HG03457 (cell line): Measurements from ENCODE around the gene BNC2.
"Not testable (repeated sequence)": the region's sequence is repeated elsewhere in the genome, so short reads cannot be mapped to it uniquely, and the experiment has no call there.

Experiments
- ATAC-seq: cut with Tn5 transposase; IDR thresholded peaks from one replicate; pipeline ENCODE4 v1.9.1; 2021; ENCODE audit warnings: moderate number of reproducible peaks; ENCODE audit not compliant: unreplicated experiment

Gene BNC2

DNA sequence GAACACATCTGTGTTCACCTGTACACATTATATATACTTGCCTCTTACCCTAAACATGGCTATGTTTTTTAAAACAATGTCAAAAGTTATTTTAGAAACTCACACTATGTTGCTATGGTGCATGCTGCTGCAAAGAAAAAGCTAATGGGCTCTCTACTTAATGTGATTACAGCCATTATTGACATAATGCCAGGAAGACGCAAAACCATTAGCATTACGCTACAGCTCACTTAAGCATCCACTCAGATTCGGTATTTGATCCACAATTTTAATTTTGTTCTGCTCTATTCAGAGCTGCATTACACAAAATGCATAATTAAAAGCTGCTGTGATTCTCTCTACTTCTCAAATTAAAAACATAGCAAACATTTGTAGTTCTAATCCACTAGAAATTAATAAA, 395.2 kb downstream of the BNC2 start:
- no peak for ATAC-seq

DNA sequence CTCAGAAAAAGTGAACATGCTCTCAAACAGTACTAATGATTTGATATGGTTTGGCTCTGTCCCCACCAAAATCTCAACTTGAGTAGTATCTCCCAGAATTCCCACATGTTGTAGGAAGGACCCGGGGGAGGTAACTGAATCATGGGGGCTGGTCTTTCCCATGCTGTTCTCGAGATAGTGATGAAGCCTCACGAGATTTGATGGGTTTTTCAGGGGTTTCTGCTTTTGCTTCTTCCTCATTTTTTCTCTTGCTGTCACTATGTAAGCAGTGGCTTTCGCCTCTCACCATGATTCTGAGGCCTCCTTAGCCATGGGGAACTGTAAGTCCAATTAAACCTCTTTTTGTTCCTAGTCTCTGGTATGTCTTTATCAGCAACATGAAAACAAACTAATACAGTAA, 401.3 kb downstream of the BNC2 start:
- ATAC-seq, result no peak

DNA sequence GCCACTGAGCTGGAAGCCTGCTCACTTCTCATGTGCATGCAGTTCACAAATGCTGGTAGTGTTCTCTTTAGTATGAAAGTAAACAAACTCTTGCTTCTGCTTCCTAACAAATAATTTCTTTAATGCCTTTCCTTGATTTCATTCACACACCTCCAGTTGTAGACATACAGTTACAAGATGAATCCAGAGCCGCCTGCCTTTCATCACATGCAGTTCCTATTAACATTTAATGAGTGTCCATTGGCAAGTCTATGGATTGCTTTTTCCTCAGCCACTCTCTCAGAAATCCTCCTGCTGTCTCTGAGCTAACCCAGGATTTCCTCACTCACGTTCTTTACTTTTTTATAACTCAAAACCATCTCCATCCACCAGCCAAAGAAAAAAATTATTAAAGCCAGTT, 408.6 kb downstream of the BNC2 start:
- ATAC-seq, result no peak

DNA sequence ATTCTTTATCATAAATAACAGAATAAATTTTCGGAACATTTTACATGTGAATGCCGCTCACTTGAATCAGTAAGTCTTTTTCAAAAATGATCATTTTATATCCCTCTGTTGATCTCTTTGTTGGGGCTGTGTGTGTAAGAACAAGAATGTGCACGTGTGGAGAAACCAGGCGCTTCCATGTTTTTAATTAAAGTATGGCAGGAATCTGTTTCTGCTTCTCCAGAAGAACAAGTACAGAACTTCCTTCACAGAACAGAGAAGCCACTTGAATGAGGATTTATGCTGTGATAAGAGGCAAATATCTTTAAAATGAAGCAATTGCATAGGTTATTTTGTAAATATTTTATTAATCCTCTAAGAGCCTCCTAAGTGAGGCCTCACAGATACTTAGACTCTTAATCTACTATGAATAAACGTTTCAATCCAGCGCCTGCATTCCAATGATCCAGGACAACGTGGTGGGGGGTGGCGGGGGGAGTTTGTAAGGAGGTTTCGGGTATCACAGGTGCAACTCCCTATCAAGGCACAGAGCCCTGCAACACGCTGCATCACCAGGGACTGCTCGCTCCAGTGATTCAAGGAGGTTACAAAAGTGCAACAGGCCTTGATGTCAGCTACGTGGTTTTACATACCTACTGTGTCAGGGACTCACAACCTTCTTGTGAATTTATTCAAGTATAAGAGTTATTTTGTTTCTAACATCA, 409.2 kb downstream of the BNC2 start:
- ATAC-seq, result no peak

DNA sequence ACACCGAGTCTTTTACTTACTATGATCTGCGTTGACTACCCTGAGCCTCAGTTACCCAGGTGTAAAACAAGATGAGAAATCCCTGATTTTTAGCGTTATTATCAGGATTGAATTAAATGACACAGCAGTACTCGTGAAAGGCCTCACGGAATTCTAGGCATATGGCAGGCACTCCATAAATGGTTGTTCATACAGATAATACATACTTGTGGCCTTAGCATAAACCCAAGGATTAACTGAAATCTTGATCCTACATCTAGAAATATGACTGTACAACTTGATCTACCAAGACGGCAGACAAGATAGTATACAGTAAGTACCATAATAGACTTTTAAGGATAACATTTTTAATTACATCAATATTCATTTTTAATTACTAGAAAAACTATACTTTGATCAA, 409.8 kb downstream of the BNC2 start:
- ATAC-seq, result no peak

DNA sequence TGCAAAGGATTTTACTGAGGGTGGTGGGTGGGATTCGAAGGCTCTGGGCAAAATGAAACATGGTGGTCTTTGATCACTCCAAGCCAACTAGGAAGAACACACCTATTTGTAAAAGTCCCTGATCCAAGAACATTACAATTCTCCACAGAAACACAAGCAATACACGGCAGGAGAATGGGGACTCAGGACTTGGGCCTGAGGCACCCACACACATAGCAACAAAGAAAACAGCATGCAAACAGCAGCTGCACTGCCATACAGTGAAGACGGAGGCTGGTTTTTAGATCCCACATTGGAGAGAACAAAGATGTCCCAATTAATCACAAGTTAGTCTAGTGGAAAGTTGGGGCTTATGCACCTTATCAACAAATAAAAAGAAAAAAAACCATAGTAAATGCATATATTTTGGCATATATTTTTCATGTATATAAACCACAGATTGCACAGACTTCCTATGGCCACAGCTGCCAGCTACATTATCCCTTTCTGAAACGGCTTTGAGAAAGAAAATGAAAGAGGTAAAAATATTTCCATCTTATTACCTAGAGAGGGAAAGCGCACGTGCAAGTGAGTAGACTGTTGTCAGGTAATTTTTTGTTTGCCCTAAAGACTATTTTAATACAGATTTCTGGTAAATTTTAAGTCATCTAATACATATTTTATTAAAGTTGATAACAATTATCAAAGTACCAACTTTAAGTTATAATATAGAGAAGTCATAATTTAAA, 410.9 kb downstream of the BNC2 start:
- ATAC-seq, result no peak

DNA sequence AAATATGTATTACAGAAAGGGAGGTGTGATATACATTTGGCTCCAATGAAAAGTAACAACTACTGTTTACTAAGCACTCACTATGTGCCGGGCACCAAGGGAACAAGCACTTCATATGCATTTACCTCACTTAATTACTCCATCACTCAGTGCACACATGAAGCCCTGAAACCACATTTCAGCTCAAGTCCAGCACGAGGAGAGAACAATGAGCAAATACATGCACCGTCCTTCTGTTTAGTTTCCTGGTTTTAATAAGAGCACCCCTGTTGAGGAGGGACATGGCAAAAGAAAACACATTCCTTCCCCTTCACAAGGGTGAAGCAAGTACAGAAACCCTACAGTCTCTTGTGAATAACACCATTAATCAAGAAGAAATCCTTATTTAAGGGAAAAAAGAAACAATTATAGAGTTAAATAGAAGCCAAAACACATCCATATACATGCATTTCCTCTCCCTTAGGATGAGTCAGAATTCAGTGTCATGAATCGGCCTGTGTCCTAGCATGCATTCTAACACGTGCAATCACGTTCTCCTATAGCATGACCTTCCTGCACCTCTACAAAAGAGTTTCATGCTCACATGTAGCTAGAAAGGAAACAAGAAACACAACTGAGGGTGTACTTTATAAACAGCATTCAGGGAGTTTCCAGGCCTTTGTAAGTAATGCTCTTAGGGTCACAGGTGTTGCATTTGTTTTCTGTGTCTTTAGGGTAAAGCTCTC, 411.6 kb downstream of the BNC2 start:
- ATAC-seq, result no peak

DNA sequence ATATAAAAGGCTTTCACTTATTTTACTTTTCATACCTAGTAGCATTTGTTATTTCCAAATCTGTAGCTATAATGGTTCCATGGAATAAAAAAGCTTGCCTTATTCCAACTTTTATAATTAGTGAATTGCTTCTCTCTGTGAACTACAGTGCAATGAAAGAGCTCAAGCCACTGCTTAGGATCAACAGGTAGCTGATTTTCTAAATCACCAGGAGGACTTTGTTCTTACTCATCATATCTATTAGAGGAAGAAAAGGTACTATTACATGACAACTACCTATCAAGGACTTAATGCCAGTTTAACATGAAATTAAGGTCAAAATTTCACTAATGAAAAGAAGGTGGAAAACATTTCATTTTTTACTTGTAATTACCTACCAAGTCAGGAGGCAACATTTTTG, 414.6 kb downstream of the BNC2 start:
- ATAC-seq, result no peak

DNA sequence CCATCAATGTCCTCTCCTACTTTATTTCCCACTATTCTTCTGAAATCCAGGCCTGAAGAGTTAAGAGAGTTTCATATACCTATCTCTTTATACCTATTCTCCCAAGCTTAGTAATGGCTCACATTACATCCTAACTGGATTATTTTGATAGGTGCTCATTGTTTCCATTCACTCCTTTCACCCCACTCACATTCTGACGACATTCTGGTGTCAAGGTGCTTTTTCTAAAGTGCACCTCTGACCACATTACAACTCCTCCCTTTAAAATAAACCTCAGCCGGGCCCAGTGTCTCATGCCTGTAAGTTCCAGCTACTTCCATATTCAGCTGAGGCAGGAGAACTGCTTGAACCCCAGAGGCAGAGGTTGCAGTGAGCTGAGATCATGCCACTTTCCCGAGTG, 417.1 kb downstream of the BNC2 start:
- ATAC-seq, result no peak

DNA sequence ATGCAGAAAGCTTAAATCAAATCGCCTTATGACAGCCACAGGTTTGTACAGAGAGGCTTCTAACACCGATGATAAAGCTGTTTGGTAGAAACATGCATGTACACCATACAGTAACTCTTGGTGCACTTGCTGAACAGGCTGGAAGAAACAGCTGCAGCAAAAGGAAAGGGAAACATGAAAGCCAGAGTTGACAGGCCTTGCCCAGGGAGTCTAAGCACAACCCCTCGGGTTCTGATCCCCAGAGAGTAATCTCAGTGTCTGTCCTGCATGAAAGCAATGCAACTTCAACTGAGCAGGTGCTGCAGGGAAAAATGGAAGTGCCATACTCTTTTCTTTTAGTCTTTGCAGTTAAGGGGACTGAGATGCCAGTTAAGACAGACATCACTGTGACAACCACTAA, 419.9 kb downstream of the BNC2 start:
- no peak for ATAC-seq

DNA sequence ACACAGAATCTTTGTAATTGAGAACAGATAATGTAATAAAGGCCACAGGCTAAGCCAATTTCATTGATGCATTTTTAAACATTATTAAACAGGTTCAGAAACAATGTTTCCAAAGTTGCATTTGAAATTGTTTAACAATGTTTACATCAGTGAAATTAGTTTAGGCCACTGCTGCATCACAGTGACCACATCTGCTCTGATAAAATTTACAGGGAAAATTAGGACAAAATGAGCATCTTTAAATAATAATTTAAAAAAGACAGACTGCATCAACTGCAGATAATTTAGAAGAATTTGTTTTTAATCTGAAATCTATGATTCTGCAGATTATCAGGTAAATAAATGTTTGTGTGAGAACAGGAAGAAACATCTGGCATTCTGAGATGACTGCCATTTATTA, 420.4 kb downstream of the BNC2 start:
- no peak for ATAC-seq

DNA sequence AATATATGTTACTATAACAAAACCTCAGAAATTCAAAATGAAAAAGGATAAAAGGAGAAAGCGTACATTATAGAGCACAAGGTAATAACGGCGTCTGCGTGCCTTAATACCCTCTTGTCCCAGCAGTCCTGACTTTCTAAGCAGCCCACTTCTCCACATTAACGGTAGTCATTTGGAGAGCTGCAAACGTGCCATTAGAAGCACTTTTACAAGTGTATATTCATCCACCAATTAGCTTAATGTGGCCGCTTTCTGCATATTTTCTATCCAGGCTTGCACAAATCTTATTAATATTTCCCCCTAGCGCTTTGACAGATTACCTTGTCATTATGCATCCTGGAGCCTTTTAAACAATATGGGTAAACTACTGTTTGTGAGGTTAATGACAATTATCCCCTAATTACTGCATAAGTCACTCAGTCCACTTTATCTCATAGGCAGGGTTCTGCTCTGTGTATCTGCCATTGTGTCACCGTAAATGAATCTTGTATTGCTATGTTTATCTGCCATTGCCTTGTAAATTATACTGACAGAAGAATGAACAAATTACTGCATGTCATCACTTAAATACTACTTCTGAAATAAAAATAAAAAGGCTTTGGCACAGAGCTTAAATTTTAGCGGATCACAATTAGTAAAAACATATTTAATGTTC, 421.3 kb downstream of the BNC2 start:
- ATAC-seq, result no peak

DNA sequence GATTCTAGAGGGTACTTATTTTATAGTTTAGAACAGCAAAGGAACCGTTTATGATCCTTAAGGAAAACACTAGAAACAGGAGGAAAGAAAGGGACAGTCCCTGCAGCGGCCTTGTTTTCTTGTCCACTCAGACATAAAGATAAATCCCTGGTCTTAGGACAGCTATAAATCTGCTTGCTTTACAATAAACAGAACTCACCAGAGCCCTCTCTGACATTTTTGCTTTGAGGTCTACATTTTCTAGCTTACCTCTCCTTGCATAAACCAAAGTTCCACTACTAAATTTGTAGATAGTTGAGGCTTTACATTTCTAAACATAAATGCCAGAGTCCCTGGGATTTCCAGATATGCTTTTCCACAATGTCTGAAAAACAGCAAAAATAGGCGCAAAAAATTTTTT, 422.5 kb downstream of the BNC2 start:
- no peak for ATAC-seq

DNA sequence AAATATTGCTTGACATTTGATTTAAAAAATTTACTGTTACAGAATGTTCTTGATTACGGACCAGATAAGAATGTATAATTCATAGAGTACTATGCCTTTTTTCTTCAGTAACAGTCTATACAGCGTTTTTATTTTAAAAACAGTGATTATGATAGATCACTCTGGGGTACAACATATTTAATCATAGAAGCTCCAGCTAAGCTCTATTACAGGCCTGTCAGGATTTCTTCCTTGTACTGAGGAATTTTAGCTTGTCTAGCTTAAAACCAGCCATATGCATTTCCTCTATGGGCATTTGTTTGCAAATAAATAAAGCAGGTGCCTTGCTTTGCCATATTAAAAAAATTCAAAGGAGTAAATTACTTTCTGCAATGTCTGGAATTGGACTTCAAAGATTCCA, 423.8 kb downstream of the BNC2 start:
- ATAC-seq, result no peak

DNA sequence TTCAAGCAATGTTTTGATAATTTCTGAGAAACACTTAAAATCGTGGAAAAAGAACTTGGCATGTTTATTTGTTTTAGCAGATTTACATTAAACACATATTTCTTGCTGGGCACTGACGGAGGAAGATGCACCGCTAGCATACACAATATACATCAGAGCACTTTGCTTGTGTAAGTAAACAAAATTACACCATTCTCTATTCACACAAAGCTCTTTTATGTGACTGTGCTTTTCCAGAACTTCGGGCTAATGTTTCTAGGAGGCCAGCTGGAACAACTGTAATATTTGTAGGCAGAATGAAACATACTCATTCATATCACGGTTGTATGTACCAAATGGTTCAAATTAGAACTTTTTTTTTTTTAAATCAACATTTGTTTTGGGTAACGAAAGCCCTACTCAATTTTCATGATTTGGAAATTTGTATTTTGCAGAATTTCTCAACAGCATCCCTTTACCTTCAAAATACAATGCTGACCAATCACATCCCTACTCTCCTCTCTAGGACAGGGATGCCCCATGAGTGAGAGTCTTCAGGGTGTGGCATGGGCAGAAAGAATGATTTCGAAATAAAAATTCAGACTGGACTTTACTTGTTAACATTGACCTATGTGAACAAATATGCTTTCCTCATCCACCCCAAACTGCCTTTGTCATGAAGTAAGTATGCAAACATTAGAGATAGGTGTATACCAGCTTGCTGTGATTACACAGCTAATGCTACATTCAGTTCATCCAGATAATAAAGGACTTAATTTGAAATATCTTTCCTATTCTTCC, 425.1 kb downstream of the BNC2 start:
- no peak for ATAC-seq

DNA sequence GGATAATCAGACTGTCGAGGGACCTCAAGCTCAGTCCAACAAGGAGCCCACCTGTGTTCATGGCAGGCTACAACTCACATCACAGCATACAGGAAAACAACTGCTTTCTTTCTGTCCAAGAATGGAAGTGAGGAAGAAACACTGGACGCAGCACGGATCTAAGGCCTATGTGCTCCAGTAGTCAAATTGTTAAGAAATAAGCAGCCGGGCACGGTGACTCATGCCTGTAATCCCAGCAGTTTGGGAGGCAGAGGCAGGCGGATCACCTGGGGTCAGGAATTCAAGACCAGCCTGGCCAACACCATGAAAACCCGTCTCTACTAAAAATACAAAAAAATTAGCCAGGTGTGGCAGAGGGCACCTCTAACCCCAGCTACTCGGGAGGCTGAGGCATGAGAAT, 427.8 kb downstream of the BNC2 start:
- no peak for ATAC-seq

DNA sequence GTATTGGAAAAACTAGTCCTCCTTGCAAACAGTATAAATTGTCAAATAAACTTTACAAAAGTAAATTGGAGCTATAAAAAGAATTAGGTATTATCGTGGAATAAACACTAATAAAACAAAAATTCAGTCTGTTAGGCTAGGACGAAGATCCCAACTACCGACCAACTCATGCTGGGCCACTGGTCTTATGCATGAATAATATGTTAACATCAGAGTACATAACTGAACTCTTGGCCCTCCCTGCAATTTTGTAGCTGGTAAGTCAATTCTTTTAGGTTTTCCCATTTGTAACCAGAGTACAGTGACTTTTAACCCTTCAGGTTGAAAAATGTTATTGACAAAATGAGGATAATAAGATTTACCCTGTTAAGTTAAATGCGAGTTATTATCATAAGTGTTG, 428.7 kb downstream of the BNC2 start:
- ATAC-seq, result no peak

DNA sequence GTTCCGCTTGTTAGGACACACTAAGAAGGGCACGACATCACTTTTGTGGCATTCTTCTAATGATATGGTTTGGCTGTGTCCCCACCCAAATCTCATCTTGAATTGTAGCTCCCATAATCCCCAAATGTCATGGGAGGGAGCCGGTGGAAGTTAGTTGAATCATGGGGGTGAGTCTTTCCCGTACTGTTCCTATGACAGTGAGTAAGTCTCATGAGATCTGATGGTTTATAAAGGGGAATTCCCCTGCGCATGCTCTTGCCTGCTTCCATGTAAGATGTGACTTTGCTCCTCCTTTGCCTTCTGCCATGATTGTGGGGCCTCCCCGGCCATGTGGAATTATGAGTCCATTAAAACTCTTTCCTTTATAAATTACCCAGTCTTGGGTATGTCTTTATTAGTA, 431.6 kb downstream of the BNC2 start:
- ATAC-seq, result not testable (repeated sequence)

DNA sequence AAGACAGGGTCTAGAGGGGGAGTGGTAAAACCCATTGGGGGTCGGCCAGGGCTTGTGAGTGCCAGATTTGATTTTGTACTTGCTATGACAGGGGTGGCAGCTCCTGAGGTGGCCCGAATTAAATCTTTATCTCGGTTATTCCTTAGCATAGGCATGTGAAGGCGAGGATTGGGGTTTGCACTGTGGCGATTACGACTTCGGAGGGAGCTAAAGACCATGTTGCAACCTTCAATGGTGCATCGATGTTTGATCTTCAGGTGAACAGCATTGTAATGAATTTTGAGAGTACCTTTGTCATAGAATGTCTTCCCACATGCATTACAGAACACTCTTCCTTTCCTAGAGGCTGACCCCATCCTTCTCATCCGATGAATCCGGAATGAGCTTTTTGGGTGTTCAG, 433.9 kb downstream of the BNC2 start:
- no peak for ATAC-seq

DNA sequence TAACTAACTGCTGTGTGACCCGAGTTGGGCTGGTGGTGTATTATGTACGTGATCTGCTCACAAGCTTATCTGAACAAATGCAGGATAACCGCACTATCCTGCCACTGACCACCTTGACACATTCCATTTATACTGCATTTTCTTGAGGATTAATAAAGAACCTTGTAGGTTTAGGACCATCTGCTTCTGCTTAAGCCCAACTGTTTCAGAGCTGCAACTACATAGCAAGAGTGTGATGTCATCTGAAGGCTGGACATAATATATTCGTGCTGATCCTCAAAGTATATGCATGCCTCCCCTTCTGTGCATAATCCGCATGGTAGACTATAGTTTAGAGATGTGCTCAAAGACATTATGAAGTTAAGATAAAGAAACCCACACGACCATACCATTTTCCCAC, 435.9 kb downstream of the BNC2 start:
- no peak for ATAC-seq

DNA sequence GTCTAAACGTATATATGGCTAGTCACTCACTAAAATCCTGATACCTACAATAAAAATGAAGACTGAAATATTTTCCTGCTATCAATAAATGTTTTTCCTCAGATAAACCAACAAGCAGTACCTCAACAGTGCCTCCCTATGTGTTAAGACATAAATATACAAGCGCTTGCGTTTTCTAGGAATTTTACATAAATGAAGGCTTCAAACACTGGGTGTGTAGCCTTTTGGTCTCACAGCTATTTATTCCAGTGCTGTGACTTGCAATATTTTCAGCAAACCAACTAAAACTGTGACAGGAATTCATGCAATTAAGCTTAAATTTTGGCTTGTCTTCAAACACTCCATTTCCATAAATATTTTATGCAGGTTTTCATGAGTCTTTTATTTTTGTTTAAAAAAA, 437.0 kb downstream of the BNC2 start:
- no peak for ATAC-seq
